ENCODE data around the gene HSPD1.

HSPD1 gene

GRCh38 chr2:197477797-197478196 lies 21.8 kb downstream of the HSPD1 start:
- no peaks in the 10 kb centered on the region for H3K36me3 ChIP-seq (ENCODE audit: control insufficient read depth, insufficient read depth, low read length)
- TF ChIP-seq CTCF (IDR thresholded peaks at IDR 0.05) = no peak

GRCh38 chr2:197472166-197472565 lies 27.5 kb downstream of the HSPD1 start:
- H3K79me2 ChIP-seq = no peaks in the 10 kb centered on the region
- H3K9me3 ChIP-seq (ENCODE audit: control insufficient read depth, low read length) = no peaks in the 10 kb centered on the region
- no peaks in the 10 kb centered on the region for H3K36me3 ChIP-seq (ENCODE audit: control insufficient read depth, insufficient read depth, low read length)
- no peak overlapping the region for H3K4me2 ChIP-seq (ENCODE audit: low read length)
- no peak overlapping the region for H2AFZ ChIP-seq
- H3K4me3 ChIP-seq (ENCODE audit: low read depth, low read length) = no peak overlapping the region
- no peak overlapping the region for H3K27ac ChIP-seq
- no peaks in the 10 kb centered on the region for H3K4me1 ChIP-seq
- TF ChIP-seq CTCF (IDR thresholded peaks at IDR 0.05) = no peak
- no peaks in the 10 kb centered on the region for H3K27me3 ChIP-seq (ENCODE audit: control insufficient read depth, insufficient read depth, low read length)
- no peak overlapping the region for H3K9ac ChIP-seq

More at GRCh38 chr2:197477797-197478196, 21.8 kb downstream of the HSPD1 start:
- peaks cover 3% of the 10 kb centered on the region for H3K79me2 ChIP-seq
- H2AFZ ChIP-seq = no peak overlapping the region
- H3K27ac ChIP-seq = no peak overlapping the region
- H3K4me3 ChIP-seq (ENCODE audit: low read depth, low read length) = no peak overlapping the region
- no peaks in the 10 kb centered on the region for H3K27me3 ChIP-seq (ENCODE audit: control insufficient read depth, insufficient read depth, low read length)
- H3K9me3 ChIP-seq (ENCODE audit: control insufficient read depth, low read length) = no peaks in the 10 kb centered on the region
- H3K4me1 ChIP-seq = no peaks in the 10 kb centered on the region
- no peak overlapping the region for H3K9ac ChIP-seq
- H3K4me2 ChIP-seq (ENCODE audit: low read length) = no peak overlapping the region

DNA sequence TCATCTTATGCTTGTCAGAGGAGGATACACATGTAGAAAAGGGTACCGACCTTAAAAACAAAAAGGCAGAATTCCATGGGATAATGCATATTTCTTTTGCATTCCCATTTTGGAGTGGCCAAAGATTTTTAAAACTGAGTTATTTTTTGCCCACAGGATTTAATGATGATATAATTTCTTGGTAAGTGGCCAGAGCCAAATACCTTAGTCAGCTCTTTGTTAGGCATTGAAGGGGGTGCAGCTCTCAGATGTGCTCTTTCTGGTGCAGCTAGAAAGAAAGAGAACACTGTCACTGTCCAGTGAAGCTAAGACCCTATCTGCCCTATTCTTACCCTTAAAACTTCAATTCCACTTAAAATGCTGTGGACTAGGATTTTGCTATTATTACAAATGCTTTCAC lies 35.5 kb downstream of the HSPD1 start:
- TF ChIP-seq CTCF (IDR thresholded peaks at IDR 0.05) = no peak
- H3K27ac ChIP-seq = no peak overlapping the region

GRCh38 chr2:197461057-197461456 lies 38.6 kb downstream of the HSPD1 start:
- no peak overlapping the region for H3K27ac ChIP-seq
- H3K4me3 ChIP-seq (ENCODE audit: low read depth, low read length) = no peak overlapping the region
- no peaks in the 10 kb centered on the region for H3K27me3 ChIP-seq (ENCODE audit: control insufficient read depth, insufficient read depth, low read length)
- no peak overlapping the region for H3K4me2 ChIP-seq (ENCODE audit: low read length)
- no peak overlapping the region for H2AFZ ChIP-seq
- no peaks in the 10 kb centered on the region for H3K4me1 ChIP-seq
- H3K79me2 ChIP-seq = peaks cover 40% of the 10 kb centered on the region
- no peaks in the 10 kb centered on the region for H3K9me3 ChIP-seq (ENCODE audit: control insufficient read depth, low read length)
- TF ChIP-seq CTCF (IDR thresholded peaks at IDR 0.05) = no peak
- H3K36me3 ChIP-seq (ENCODE audit: control insufficient read depth, insufficient read depth, low read length) = no peaks in the 10 kb centered on the region
- H3K9ac ChIP-seq = no peak overlapping the region

More for the DNA sequence above, 35.5 kb downstream of the HSPD1 start:
- H3K4me1 ChIP-seq = no peaks in the 10 kb centered on the region
- no peak overlapping the region for H3K9ac ChIP-seq
- H3K36me3 ChIP-seq (ENCODE audit: control insufficient read depth, insufficient read depth, low read length) = no peaks in the 10 kb centered on the region
- H3K27me3 ChIP-seq (ENCODE audit: control insufficient read depth, insufficient read depth, low read length) = no peaks in the 10 kb centered on the region
- no peaks in the 10 kb centered on the region for H3K9me3 ChIP-seq (ENCODE audit: control insufficient read depth, low read length)
- H3K4me3 ChIP-seq (ENCODE audit: low read depth, low read length) = no peak overlapping the region
- peaks cover 19% of the 10 kb centered on the region for H3K79me2 ChIP-seq
- no peak overlapping the region for H3K4me2 ChIP-seq (ENCODE audit: low read length)
- no peak overlapping the region for H2AFZ ChIP-seq

GRCh38 chr2:197460649-197461048 lies 39.0 kb downstream of the HSPD1 start:
- Histone ChIP-seq H2AFZ (no peak overlapping the region), H3K9me3 (ENCODE audit: control insufficient read depth, low read length) (no peaks in the 10 kb centered on the region), H3K79me2 (peaks cover 44% of the 10 kb centered on the region), H3K36me3 (ENCODE audit: control insufficient read depth, insufficient read depth, low read length) (no peaks in the 10 kb centered on the region), H3K27ac (no peak overlapping the region), H3K4me3 (ENCODE audit: low read depth, low read length) (no peak overlapping the region), H3K4me2 (ENCODE audit: low read length) (no peak overlapping the region), H3K4me1 (no peaks in the 10 kb centered on the region), H3K27me3 (ENCODE audit: control insufficient read depth, insufficient read depth, low read length) (no peaks in the 10 kb centered on the region), H3K9ac (no peak overlapping the region)
- no peak for TF ChIP-seq CTCF (IDR thresholded peaks at IDR 0.05)

Data from parathyroid adenoma (tissue), 2 donors.